Adrenal gland (tissue), 5 donors: Measurements from ENCODE around the gene SHISAL1.

Experiments used
- CTCF ChIP-seq, 6 experiments: fragments of 450-650 bp in 4 of 6; fragments of 200-600 bp in 2 of 6; sonication (generic) in 1 of 6; IDR thresholded peaks; 1 replicate in 5 of 6; 2 replicates in 1 of 6; pipeline versions ENCODE4 v1.5.1 to v1.8.0; 2016 to 2021; ENCODE audit warnings: antibody characterized with exemption in 6 of 6, mild to moderate bottlenecking in 2 of 6, moderate library complexity in 1 of 6
- POLR2A ChIP-seq, 2 donors: fragments of 450-650 bp; IDR thresholded peaks; one replicate each; pipeline ENCODE4 v1.6.1; 2017; ENCODE audit warnings: antibody characterized with exemption in 2 of 2, mild to moderate bottlenecking in 2 of 2, moderate library complexity in 1 of 2
- donor health status: DM: no; HTN: no; CAD: no.

DNA sequence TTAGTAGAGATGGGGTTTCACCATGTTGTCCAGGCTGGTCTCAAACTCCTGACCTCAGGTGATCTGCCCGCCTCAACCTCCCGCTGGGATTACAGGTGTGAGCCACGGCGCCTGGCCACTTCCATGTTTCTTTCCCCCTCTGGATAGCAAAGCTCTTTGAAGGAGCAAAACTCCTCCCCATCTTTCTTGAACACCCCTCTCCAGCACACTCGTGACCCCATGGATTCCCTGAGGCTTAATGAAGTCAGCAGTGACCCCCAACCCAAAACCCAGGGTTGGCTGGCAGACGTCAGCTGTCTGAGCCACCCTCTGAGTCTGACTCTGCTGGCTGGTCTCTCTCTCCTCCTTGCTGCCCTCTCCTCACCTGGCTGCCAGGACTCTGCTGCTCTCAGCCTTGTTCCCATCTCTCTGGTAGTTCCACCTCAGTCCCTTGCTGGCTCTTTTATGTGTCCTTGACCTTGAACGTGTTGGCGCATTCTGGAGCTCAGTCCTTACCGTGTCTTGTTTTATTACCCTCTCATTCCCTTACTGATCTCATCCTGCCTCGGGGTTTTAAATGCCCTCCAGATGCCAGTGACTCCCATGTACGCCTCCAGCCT is 87.6 kb downstream of the SHISAL1 start:
- TF ChIP-seq CTCF (IDR thresholded peaks at IDR 0.05) = no peak
- TF ChIP-seq POLR2A (IDR thresholded peaks at IDR 0.05) = no peak
